Suprapubic skin (tissue), 4 donors: ENCODE data around the gene EEFSEC.

Source experiments
- CTCF ChIP-seq, 2 donors: fragments of 200-600 bp in 1 of 2; fragments of 450-650 bp in 1 of 2; sonication (generic) in 1 of 2; IDR thresholded peaks; one replicate each; pipeline ENCODE4 v1.5.1; 2016 to 2019; ENCODE audit warnings: antibody characterized with exemption in 2 of 2, mild to moderate bottlenecking in 1 of 2, moderate library complexity in 1 of 2
- EP300 ChIP-seq: sonication (generic); formaldehyde crosslinking; IDR thresholded peaks from one replicate; pipeline ENCODE4 v1.6.1; 2017; ENCODE audit warnings: antibody characterized with exemption
- POLR2A ChIP-seq, 2 donors: fragments of 450-650 bp; IDR thresholded peaks; one replicate each; pipeline ENCODE4 v1.6.1; 2017; ENCODE audit warnings: antibody characterized with exemption in 2 of 2, mild to moderate bottlenecking in 2 of 2, moderate library complexity in 2 of 2
- POLR2AphosphoS5 ChIP-seq, 3 donors: sonication (generic); formaldehyde crosslinking; IDR thresholded peaks; one replicate each; pipeline ENCODE4 v1.6.1; 2017; ENCODE audit warnings: antibody characterized with exemption in 3 of 3

- TF ChIP-seq CTCF (IDR thresholded peaks at IDR 0.05) (no peak), POLR2A (IDR thresholded peaks at IDR 0.05) (no peak), POLR2AphosphoS5 (IDR thresholded peaks at IDR 0.05) (no peak), EP300 (no peak)
These were observed 290.5 kb downstream of the EEFSEC start for GRCh38 chr3:128443771-128444170.
